ENCODE measurements around the gene CDK5R2.

GRCh38 chr2:218999881-219000568 lies 40.6 kb downstream of the CDK5R2 start:
- no peak for TF ChIP-seq CTCF (IDR thresholded peaks at IDR 0.05; ENCODE audit: insufficient read depth, low read length)
- TF ChIP-seq GABPA (IDR thresholded peaks at IDR 0.05; ENCODE audit: low read depth), result no peak
- TF ChIP-seq SPI1 (IDR thresholded peaks at IDR 0.05; ENCODE audit: borderline replicate concordance, low read depth), result no peak
- no peak for TF ChIP-seq POLR2AphosphoS5 (IDR thresholded peaks at IDR 0.05; ENCODE audit: low read depth)
